Stimulated activated naive CD8-positive, alpha-beta T cell treated with anti-CD3 and anti-CD28 coated beads, Interleukin-15, Interleukin-2, amounts not matched to agents 100 U/mL and 50 U/mL, for 24 hours (primary cell): Measurements from ENCODE around the gene SIVA1.
A peak's percentile ranks its signal among the peaks of the same experiment; 100 is the strongest.
"Not testable (repeated sequence)": the region's sequence is repeated elsewhere in the genome, so short reads cannot be mapped to it uniquely, and the experiment has no call there.

ENCODE experiments used
- ATAC-seq: fragments of 150-1000 bp; cut with Tn5 transposase; one replicate; pipeline ENCODE4 v1.10.0; 2021
- DNase-seq: peaks from one replicate; pipeline ENCODE4 v3.0.0; 2021

The SIVA1 gene

DNA sequence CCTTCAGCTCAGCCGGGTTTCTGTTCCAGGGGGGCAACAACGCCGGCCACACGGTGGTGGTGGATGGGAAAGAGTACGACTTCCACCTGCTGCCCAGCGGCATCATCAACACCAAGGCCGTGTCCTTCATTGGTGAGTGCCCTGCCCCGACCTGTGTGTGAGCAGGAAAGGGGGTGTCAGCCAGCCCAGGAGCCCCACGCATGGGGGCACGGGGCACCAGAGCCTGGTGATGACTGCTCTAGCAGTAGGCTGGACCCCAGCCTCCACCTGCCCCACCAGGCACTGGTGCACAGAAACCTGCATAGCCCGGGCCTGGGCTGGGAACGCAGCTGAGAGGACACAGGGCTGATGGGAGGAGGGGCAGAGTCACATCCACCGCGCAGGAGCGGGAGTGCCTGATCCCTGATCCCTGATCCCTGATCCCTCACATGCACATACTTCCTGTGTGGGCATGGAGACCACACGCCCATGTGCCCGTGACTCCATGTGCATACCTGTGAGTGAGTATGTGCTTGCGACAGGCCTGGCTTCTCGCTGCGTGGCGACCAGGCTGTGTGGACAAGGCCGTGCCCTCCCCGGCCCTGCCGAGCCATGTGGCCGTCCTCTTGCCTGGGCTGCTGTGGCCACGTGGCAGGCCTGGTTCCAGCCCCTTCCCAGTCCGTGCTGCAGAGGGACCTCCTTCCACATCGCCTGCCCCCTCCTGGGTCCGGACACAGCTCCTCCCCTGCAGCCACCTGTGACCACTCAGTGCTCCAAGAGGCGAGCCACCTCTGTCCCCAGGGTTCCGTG, 17.8 kb upstream of the SIVA1 start:
- DNase-seq = no peak
- no peak for ATAC-seq

GRCh38 chr14:104735830-104736642, 16.9 kb upstream of the SIVA1 start:
- ATAC-seq (no peak), DNase-seq (no peak)

GRCh38 chr14:104738375-104739019, 14.4 kb upstream of the SIVA1 start:
- DNase-seq (no peak), ATAC-seq (no peak)

GRCh38 chr14:104739026-104739425, 13.9 kb upstream of the SIVA1 start:
- ATAC-seq = no peak
- DNase-seq = no peak

GRCh38 chr14:104739546-104740516, 13.1 kb upstream of the SIVA1 start:
- DNase-seq = no peak
- no peak for ATAC-seq

DNA sequence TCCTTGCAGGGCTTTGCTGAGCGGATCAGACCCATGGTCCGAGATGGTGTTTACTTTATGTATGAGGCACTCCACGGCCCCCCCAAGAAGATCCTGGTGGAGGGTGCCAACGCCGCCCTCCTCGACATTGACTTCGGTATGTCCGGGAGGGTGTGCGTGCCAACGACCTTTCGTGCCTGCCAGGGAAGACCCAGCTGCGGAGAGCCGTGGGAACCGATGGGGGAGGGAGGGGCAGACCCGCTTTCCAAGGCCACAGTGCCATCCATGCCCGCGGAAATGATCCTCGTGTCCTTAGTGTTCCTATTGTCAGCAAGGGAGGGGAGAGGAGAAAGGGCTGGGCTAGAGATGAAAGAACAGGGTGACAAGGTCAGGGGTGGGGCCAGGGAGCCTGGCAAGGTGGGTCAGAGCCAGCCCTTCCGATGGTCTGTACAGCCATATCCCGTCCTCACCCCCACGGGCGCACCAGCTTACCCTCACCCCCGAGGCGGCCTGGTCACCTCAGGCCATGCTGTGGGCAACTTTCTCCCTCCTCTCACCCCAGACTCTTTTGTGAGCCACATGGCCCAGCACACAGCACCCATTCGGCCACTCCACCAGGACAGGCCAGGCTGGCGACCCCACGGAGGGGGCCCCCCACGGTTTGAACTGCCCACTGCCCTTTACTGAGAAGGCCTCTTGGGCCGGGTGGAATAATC, 11.7 kb upstream of the SIVA1 start:
- ATAC-seq (no peak), DNase-seq (no peak)

GRCh38 chr14:104741803-104742251, 11.1 kb upstream of the SIVA1 start:
- ATAC-seq (no peak), DNase-seq (peak; percentile 24)

DNA sequence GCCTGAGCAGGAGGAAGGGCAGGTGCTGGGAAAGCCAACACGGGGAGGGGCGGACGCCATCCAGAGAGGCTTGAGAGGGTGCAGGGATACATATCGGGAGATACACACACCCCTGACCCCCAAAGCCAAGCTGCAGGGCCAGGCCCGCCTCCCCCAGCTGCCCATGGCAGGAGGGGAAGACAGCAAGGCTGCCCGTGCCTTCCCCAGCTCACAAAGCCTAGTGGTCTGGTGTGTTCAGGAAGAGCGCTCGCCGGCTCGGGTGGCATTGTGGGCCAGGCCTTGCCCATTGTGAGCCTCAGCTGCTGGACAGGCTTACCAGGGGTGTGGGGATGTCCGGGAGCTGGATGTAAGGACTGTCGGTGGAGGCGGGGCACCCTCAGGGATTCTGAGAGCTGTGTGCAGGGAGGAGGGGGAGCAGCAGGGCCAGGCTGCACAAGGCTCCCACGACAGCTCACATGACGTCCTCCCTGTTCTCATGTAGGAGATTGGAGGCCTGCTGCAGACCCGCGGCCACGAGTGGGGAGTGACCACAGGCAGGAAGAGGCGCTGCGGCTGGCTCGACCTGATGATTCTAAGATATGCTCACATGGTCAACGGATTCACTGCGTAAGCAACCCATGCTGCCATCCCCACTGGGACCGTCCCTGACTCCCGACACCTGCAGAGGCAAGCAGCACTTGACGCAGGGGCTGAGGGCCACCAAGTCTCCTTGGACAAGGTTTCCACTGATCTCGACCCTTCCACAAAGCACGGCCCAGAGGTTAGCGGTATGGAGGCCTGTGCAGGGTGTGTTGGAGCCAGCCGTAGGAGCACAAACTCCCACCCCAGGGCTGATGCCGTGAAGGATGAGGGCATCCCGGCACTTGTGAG, 10.1 kb upstream of the SIVA1 start:
- ATAC-seq (no peak), DNase-seq (no peak)

DNA sequence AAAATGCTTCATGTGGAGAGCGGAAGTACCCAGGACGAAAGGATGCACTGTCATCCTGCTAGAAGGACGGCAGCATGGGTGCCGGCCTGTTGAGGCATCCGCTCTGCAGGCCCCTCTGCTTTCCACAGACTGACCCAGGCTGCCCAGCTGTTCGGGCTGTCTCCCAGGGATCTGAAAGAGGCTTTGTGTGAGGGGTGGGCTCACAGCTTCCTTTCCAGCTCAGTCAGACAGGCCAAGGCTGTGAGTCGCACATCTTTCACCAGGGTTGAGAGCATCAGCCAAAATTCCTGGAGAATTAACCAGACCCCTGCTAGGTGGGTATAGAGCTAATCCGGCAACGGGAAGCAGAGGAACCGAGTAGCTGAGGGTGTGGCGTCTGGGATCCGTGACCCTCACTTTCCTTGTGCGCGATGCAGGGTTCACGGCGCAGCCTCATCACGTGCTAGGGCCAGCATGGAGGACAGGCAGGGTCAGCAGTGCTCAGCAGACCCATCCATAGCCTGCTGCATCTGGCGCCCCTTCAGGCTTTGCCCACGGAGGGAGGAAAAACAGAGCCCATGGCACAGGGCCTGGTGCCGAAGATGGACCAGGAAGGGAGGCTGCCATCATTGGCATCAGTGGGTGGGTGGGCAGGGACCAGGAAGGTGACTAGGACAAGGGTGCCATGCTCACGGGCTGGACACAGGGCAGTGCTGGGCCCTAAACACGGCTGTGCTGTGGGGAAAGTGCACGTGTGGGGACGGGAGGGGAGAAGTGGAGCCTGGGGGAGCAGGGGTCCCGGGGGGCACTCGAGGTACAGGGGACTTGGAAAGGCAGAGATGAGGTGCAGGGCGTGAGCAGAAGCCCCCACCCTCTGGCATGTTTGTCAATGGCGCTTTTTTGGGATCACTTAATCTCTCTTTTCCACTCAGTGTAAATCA, 9.2 kb upstream of the SIVA1 start:
- DNase-seq (no peak), ATAC-seq (no peak)

- ATAC-seq (no peak), DNase-seq (no peak)
These were observed 8.5 kb upstream of the SIVA1 start for GRCh38 chr14:104744484-104744883.

GRCh38 chr14:104745431-104745830, 7.5 kb upstream of the SIVA1 start:
- DNase-seq (no peak), ATAC-seq (no peak)

DNA sequence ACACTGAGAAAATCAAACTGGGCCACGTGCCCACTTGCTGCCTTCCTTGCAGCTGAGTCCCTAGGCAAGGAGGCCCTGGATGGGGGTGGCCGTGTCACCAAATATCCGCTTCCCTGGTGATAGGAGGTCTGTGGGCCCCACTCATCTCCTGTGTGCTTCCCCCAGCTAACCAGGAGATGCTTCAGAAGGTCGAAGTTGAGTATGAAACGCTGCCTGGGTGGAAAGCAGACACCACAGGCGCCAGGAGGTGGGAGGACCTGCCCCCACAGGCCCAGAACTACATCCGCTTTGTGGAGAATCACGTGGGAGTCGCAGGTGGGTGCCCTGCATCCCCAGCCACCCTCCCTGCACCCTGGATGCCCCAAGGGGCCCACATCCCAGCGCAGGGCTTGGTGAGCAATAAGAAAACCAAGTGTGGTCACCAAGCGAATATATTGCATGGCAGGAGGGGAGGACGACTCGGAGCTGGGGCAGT, 6.8 kb upstream of the SIVA1 start:
- peak; percentile 50 for DNase-seq
- ATAC-seq = peak; percentile 67

DNA sequence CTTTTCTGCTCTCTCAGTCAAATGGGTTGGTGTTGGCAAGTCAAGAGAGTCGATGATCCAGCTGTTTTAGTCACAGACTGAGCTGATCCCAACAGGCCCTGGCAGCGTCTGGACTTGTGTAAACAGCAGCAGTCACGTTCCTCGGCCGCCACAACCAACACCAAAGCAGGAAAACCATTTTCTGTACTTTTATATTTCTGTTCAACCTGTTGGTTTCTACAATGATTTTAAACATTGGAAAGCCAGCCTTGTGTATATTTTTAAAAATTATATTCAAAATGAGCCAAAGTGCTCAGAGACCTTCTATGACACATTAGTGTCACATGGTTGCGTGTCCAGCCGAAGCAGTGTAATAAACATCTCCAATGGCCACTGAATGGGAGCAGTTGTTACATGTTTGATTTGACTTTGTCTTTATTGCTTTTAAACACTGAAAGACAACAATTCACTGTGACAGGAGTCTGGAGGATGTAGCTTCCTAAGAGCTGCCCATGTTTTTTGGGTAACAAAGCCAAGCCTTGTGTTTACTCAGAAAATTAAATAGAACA, 5.9 kb upstream of the SIVA1 start:
- ATAC-seq (no peak), DNase-seq (no peak)

- no peak for DNase-seq
- no peak for ATAC-seq
These were observed 5.1 kb upstream of the SIVA1 start for GRCh38 chr14:104747876-104748275.

DNA sequence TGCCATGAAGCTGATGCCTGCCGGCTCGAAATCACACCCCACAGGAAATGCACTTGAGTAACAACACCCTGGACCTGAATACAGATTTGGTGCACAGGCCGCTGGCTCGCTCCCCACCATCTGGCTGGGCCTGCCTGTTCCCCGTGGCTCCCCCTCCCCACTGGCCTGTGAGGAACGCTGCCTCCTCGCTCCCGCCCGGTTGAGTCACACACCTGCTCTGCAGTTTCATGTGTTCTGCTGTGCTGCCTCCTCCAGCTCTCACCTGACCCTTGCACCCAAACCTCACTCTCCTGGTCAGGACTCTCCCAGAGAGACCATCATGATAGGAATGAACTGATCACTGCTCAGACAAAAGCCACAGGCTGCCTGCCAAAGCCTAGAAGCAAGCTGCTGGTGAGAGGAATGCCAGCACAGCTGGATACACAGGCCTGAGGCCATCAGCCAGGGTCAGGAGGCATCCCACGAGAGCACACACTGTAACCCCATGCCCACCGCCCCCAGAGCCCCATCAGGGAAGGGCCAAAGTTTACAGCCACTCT, 3.8 kb upstream of the SIVA1 start:
- DNase-seq = no peak
- no peak for ATAC-seq

- no peak for DNase-seq
- ATAC-seq = no peak
These were observed 2.7 kb upstream of the SIVA1 start for GRCh38 chr14:104750056-104750752.

DNA sequence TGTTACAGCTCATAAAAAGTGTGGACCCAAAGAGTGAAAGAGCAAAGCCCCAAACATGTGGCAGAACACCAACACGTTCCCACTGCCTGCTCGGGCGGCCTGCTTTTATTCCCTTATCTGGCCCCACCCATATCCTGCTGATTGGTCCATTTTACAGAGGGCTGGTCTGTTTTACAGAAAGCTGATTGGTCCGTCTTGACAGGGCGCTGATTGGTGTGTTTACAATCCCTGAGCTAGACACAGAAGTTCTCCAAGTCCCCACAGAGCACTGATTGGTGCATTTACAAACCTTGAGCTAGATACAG, 2.2 kb upstream of the SIVA1 start:
- not testable (repeated sequence) for ATAC-seq, DNase-seq
